Lung microvascular endothelial cell (primary cell): ENCODE results near the gene GINS2. TPM values are rescaled to one million over a fixed set of nuclear protein-coding genes. Genes with fewer than 3 reads are reported as not detected.

ENCODE experiments used
- DNase-seq, 2 donors: peaks; one replicate each; pipeline versions ENCODE4 v3.0.0 to v3.0.0-alpha.2; 2010; ENCODE audit warnings: low read depth in 2 of 2
- total RNA-seq: library from RNA; depleted of rRNA; stranded (reverse); fragments of >200 nt; gene quantifications from 2 replicates; pipeline ENCODE4 v1.2.1, GENCODE V29; 2014

The GINS2 gene
- total RNA-seq, 1 donor from 2014 or later: 1.4 TPM

- no peak for DNase-seq
Measured at GRCh38 chr16:85654251-85655095, 34.3 kb downstream of the GINS2 start.

DNA sequence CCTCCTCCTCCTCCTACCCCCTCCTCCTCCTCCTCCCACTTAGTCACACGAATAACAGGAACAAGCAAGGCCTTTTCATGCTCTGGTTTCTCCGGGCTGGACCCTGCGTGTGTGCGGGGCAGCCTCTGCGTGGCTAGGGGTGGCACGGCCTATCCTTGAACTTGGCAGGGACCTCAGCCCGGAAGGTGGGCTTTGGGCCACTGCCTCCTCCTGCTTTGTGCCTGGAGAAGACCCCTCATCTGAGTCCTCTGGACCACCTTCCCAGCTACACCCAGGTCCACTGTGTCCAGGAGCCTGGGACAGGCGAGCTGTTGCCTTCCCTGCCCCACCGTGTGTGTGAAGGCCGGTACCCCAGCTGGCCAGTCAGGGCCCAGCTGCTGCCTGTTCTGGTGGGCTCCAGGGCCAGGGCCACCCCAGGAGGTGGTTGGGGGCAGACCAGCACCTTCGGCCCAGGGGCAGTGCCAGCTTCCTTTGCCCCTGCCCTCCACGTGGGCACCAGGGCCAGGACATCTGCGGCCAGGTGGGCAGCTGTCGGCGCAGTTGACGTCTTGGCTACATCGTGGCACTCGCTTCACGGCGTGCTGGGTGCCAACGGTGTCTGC, 35.4 kb downstream of the GINS2 start:
- DNase-seq: no peak

DNA sequence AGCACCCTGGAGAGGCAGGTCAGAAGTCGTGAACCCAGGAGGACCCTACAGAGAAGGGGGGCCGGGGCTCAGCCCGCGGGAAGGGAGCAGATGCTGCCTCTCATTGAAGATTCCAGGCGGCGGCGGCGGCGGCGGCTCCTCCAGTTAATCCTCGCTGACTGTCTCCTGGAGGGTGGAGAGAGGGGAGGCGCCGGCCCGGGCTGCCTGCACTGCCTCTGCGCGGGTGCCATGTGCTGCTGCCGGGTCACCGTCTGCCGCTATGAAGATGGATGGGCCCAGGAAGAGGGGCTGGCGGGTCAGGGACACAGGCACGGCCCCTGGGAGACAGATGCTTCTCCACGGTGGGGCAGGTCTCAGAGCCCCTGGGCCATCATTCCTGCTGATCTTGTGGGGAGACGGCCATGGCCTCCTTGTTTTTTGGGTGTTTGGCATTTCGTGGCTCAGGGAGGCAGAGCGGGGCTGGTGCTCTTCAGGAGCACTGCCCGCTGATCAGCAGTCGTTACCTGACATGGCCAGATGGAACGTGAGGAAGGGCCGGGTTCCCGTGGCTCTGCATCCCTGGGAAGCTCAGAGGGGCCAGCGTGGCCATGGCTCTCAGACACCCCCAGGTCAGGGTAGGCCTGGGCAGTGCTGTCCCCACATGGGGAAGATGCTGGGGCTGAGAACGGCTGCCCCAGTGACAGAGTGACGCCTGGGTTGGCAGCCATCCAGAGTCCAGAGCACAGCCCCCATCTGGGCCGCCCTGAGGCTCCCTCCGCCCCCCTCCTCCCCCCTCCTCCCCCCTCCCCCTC, 36.1 kb downstream of the GINS2 start:
- peak in 1 of 2 donors; percentile 26 for DNase-seq

DNA sequence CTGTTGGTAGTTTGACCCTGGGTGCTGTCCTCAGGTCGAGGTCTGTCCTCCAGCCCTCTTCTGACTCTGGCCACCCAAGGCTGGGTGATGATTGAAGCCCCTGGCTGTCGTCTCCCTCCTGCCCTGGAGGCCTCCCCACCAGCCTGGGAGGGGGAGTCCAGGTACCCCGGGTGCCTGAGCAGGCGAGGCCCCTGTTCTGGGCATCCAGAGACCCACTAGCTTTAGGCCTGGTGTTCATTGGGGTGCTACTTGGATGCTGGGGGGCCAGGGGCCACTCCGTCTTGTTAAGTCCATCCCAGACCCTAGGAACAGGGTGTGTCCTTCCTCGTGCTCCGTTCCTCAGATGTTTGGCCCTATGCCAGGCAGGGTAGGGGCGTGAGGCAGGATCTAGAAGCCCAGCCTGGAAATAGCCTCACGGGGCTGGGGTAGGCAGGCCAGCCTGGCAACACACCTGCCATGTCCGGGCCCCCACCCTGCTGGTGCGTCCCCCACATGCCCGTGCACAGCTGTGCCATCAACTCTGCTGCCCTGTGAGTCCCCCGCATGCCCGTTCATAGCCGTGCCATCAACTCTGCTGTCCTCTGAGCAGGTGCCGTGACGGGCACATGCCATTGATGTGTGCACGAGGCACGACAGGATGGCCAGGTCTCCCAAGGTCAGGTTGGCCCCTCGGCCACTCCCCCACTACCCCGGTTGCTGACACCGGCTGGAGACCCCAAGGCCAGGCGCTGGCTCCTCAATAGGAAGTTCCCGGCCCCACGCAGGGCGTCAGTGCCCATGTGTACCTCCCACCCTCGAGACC, 36.9 kb downstream of the GINS2 start:
- no peak for DNase-seq

GRCh38 chr16:85650844-85651628, 37.7 kb downstream of the GINS2 start:
- DNase-seq: no peak

DNA sequence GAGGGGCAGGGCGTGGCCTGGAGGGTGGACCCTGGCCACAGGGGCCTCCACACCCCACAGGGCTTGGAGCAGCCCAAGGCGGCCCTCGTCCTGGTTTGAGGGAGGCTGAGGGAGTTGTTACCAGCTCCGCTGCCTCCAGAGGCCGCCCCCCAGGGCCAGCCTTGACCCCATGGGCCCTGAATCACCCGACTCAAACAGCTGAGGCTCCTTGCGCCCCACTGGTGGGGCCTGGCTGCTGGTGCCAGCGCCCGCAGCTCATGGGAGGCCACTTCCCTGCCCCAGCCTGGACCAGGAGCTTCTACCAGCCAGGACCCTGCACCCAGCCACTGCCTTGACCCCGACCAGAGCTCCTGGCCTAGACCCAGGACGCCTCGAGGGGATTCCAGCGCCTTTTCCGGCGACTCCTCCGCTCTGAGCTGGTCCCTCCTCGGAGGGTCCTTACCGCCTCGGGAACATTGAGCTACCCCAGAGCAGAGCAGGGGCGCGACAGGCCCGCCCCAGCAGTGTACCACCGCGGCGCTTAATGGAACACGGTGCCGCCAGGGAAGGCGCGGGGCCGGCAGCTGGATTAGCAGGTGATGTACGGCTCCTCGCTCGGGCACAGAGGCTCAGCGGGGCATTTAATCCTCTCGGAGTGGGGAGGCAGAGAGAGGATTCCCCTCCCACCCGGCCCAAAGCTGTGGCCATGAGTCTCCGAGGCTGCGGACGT, 38.5 kb downstream of the GINS2 start:
- no peak for DNase-seq

DNA sequence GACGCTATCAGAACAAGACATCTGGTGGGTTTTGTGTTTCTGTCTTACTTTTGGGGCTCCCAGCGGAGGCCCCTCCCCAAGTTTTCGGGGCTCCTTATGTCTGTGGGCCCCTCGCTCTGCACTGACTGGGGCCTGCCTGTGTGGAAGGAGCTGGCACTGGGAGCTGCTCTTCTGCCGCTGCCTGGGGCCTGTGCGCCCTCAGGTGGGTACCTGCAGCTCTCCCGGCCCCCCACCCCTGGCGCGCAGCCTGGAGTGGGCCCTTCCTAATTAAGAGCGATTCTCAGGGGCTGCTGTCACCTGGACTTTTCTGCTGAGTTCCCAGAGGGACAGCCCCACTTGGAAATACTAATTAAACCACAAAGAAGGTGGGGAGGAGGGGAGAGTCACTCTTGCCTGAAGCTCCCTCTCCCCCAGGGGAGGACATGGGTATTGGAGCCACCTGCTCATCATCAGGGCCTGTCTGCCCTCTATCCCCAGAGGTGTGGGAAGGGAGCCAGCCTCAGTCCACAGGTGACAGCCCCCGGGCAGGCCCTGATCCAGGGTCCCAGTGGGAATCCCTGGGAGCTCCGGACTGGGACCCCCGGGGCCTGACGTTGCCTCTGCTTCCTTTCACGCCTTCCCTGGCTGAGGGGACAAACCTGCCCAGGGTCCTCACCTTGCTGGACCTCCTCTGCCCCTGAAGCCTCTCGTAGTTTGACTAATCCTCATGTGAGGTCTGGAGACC, 39.2 kb downstream of the GINS2 start:
- no peak for DNase-seq

DNA sequence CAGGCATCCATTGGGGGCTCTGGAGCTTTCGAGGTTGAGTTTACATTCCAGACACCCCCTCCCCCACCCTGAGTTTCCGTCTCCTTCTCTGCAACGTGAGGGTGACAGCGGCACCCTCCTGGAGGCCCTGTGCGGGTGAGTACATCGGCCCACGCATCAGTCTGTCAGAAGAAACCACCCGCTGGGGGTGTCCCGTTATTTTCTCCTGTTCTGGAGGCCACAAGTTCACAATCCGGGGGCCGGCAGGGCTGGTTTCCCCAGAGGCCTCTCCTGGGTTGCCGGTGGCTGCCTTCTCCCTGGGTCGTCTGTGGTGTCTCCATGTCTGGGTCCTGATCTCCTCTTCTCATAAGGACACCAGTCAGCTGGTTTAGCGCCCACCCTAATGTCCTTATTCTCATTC, 39.9 kb downstream of the GINS2 start:
- DNase-seq: no peak

GRCh38 chr16:85648070-85648714, 40.6 kb downstream of the GINS2 start:
- no peak for DNase-seq

DNA sequence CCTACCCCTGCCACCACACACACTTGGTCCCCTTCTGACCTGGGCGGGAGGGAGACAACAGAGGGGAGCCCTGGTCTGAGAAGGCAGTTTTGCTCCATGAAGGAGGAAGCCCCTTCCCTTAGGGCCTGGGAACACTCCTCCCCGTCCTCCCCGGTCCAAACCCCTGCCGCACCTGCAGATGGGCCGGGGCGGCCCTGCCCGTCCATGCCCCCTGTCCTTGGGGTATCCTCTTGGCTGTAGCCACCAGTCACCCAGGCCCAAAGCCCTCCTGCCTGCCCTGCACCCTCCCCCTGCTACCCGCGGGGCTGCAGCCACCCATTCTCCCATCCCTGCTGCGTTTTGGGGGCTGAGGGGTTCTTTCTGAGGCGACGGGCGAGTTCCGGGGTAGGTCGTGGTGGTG, 41.8 kb downstream of the GINS2 start:
- DNase-seq: no peak

DNA sequence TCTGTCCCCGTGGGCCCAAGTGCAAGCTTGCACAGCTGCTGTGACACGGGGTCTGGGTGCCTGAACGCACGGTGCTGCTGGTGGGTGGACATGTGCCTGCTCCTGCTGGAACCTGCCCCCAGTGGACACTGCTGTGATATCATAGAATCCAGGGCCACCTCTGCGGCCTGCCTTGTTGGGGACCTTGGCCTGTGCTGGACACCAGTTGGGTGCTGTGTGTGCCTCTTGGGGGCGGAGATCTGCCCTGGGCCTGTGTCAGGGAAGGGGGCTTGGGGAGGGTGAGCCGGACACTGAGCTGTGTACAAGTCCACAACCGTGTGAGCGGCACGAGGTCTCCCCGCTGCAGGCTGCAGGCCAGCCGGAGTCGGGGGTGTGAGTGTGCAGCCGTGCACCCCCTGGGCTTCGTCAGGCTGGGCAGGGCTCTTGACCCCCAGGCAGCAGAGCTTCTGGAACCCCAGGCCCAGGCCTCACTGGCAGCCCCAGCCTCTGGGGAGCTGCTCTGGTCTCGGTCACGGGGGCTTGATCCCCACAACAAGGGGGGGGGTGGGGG, 42.3 kb downstream of the GINS2 start:
- no peak for DNase-seq

DNA sequence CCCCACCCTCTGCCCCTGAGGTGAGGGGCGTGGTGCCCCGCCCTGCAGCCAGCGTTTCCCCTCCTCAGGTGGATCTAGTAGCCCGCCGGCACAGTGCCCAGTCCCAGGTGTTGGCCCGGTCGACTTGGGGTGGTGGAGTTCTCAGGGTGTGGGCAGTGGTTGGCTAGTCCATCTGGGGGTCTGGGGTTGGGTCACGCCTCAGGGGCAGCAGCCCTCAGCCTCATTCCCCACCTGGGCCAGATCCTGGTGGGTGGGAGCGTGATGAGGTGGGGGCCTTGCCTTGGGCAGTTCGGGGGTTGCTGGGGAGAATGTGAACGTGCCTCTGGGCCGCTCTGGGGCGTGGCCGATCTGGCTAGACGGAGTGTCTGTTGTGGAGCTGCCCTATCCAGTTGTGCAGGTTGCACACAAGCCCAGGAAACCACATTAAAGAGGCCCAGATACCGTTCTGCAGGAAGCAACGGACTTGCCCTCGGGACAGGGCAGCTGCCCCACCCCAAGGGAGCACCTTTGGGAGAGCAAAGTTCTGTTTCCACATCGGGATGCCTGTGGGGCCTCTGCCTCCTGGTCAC, 43.6 kb downstream of the GINS2 start:
- no peak for DNase-seq

DNA sequence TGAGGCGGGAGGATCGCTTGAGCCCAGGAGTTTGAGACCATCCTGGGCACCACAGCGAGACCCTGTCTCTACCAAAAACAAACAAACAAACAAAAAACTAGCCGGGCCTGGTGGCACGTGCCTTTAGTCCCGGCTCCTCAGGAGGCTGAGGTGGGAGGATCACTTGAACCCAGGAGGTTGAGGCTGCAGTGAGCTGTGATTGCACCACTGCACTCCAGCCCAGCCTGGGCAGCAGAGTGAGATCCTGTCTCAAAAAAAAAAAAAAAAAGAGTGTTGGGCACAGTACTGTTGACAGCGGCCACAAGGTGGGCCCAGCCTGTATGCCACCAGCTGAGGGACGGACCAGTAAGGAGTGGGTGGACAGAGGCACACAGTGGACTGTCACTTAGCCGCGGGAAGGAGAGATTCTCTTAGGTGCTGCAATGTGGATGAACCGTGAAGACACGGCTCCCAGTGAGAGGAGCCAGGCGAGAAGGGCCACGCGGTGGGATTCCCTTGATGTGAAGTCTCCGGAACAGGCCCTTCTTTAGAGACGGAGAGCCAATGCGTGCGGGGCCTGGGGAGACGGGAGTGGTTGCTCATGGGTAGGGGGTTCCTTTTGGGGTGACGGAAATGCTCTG, 44.6 kb downstream of the GINS2 start:
- no peak for DNase-seq

- DNase-seq: no peak
Measured at GRCh38 chr16:85643631-85644030, 45.1 kb downstream of the GINS2 start.

DNA sequence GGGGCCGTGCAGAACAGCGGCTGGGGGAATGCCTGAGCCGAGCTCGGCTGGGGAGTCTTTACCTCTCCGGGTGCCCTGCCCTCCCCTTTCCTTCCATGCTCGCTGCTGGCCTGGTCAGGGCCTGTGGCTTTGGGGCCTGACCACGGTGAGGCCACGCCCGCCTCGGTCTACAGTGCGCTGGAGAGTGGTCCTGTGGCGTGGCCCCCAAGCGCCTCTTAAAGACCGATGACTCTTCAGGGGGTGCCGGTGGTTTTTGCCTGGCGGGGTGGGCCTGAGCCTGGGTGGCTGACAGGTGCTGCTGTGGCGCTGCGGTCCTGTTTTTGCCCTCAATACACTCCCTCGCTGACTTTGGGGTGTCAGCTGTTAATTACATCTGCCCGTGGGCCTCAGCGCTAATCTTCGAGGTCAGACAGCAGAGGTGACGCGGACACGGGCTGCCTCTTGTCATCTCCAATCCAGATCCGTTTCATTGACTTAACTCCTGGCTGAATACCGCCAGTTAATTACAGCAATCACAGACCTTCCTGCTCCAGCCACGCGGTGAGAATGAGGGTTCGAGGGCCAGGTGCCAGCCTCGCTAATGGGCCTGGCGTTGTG, 45.9 kb downstream of the GINS2 start:
- no peak for DNase-seq

GRCh38 chr16:85641776-85642176, 47.0 kb downstream of the GINS2 start:
- DNase-seq: peak in 1 of 2 donors; percentile 35

GRCh38 chr16:85641305-85641704, 47.4 kb downstream of the GINS2 start:
- DNase-seq: no peak
